ENCODE results near the gene TTLL5. TPM values are rescaled to one million over a fixed set of nuclear protein-coding genes. Genes with fewer than 3 reads are reported as not detected.

Gene TTLL5
- total and polyA plus RNA-seq, 10 of the 15 experiments (the other 5 are each of a cell fraction or from before 2014, with no cell fraction given) = 3.2 to 25.9 (median 13.8) TPM

DNA sequence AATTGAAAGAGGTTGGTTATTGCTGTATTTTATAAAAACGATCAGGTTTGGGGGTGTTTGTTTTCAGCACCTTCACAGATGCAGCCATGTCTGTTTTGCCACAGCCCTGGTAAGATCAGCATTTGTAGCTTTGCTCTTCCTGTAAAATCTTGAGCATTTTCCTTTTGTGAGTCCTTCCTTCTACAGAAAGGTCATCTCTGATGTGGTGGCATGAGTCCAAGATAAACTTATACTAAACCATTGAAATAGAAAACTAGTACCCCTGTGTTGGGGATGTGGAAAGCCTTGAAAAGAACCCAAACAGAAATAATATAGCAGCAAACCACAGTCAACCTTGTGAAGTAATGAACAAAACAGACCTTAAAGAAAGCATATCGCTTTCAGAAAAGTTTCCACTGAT, 235.3 kb downstream of the TTLL5 start:
- no peak overlapping the region for H2AFZ ChIP-seq (ENCODE audit: control insufficient read depth, low read depth, low read length)
- H3K4me2 ChIP-seq (ENCODE audit: control insufficient read depth, insufficient read depth) = no peak overlapping the region
- RAD21 ChIA-PET (ENCODE audit: unreplicated experiment) = no interaction called here
- no peak overlapping the region for H3K9ac ChIP-seq (ENCODE audit: control insufficient read depth, insufficient read depth, low read length)
- ATAC-seq = no peak
- POLR2A ChIA-PET = no interaction called here
- no peaks in the 10 kb centered on the region for H3K4me1 ChIP-seq (ENCODE audit: control insufficient read depth, insufficient read depth, low read length)
- in situ Hi-C loops (cut with MboI) (no loop called here), intact Hi-C loops (cut with micrococcal nuclease; ENCODE audit: unreplicated experiment) (no loop called here)
- H4K20me1 ChIP-seq (ENCODE audit: control insufficient read depth, insufficient read depth) = no peaks in the 10 kb centered on the region
- no peak overlapping the region for H3K27ac ChIP-seq (ENCODE audit: control insufficient read depth, insufficient read depth)
- SMC1A ChIA-PET (ENCODE audit: uncharacterized antibody, unreplicated experiment) = no interaction called here
- BruUV-seq (replicated peaks) = no TSS peak
- H3K9me3 ChIP-seq (replicated peaks; ENCODE audit: control insufficient read depth, insufficient read depth, low read length) = no peaks in the 10 kb centered on the region
- no peaks in the 10 kb centered on the region for H3K36me3 ChIP-seq (ENCODE audit: control insufficient read depth in 2 of 2, insufficient read depth in 2 of 2, low read length in 1 of 2)
- H3K4me3 ChIP-seq = no peak overlapping the region
- no peak for DNase-seq (ENCODE audit: low read depth, low spot score)
- no peaks in the 10 kb centered on the region for H3K27me3 ChIP-seq (replicated peaks in 1 of 2; ENCODE audit: control insufficient read depth in 2 of 2, insufficient read depth in 2 of 2, low read length in 1 of 2)
- 100% methylated on average over 2 of the region's 2 CpGs for WGBS (ENCODE audit: insufficient coverage, insufficient replicate concordance, low lambda C conversion rate, missing lambda C conversion rate)
- no peaks in the 10 kb centered on the region for H3K79me2 ChIP-seq (ENCODE audit: control insufficient read depth, insufficient read depth, low read length)
- no peak for FAIRE-seq
- CTCF ChIA-PET = interaction anchor here (1.7 to 2.0 kb wide), 2 partner anchors 10 to 86 kb away, joined by 5 to 6 read pairs; no protein-coding TSS in a partner anchor
- no peak for TF ChIP-seq ASH2L (IDR thresholded peaks at IDR 0.05; ENCODE audit: borderline replicate concordance, low read depth)
- TF ChIP-seq RUNX3 (IDR thresholded peaks at IDR 0.05; ENCODE audit: low read length) = no peak
- no peak for TF ChIP-seq RELA (IDR thresholded peaks at IDR 0.05; ENCODE audit: borderline replicate concordance, partially characterized antibody)
- TF ChIP-seq TAF1 (IDR thresholded peaks at IDR 0.05; ENCODE audit: borderline replicate concordance, low read depth, low read length) = no peak
- TF ChIP-seq E2F8 (IDR thresholded peaks at IDR 0.05; ENCODE audit: low read depth, partially characterized antibody) = no peak
- no peak for TF ChIP-seq KLF5 (IDR thresholded peaks at IDR 0.05; ENCODE audit: partially characterized antibody)
- no peak for TF ChIP-seq TCF3 (IDR thresholded peaks at IDR 0.05; ENCODE audit: borderline replicate concordance, insufficient read depth, low read depth, low read length)
- TF ChIP-seq, protein P1, sequence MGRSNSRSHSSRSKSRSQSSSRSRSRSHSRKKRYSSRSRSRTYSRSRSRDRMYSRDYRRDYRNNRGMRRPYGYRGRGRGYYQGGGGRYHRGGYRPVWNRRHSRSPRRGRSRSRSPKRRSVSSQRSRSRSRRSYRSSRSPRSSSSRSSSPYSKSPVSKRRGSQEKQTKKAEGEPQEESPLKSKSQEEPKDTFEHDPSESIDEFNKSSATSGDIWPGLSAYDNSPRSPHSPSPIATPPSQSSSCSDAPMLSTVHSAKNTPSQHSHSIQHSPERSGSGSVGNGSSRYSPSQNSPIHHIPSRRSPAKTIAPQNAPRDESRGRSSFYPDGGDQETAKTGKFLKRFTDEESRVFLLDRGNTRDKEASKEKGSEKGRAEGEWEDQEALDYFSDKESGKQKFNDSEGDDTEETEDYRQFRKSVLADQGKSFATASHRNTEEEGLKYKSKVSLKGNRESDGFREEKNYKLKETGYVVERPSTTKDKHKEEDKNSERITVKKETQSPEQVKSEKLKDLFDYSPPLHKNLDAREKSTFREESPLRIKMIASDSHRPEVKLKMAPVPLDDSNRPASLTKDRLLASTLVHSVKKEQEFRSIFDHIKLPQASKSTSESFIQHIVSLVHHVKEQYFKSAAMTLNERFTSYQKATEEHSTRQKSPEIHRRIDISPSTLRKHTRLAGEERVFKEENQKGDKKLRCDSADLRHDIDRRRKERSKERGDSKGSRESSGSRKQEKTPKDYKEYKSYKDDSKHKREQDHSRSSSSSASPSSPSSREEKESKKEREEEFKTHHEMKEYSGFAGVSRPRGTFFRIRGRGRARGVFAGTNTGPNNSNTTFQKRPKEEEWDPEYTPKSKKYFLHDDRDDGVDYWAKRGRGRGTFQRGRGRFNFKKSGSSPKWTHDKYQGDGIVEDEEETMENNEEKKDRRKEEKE (IDR thresholded peaks at IDR 0.05) = no peak
- TF ChIP-seq HDGF (IDR thresholded peaks at IDR 0.05) = no peak
- TF ChIP-seq, protein P2, sequence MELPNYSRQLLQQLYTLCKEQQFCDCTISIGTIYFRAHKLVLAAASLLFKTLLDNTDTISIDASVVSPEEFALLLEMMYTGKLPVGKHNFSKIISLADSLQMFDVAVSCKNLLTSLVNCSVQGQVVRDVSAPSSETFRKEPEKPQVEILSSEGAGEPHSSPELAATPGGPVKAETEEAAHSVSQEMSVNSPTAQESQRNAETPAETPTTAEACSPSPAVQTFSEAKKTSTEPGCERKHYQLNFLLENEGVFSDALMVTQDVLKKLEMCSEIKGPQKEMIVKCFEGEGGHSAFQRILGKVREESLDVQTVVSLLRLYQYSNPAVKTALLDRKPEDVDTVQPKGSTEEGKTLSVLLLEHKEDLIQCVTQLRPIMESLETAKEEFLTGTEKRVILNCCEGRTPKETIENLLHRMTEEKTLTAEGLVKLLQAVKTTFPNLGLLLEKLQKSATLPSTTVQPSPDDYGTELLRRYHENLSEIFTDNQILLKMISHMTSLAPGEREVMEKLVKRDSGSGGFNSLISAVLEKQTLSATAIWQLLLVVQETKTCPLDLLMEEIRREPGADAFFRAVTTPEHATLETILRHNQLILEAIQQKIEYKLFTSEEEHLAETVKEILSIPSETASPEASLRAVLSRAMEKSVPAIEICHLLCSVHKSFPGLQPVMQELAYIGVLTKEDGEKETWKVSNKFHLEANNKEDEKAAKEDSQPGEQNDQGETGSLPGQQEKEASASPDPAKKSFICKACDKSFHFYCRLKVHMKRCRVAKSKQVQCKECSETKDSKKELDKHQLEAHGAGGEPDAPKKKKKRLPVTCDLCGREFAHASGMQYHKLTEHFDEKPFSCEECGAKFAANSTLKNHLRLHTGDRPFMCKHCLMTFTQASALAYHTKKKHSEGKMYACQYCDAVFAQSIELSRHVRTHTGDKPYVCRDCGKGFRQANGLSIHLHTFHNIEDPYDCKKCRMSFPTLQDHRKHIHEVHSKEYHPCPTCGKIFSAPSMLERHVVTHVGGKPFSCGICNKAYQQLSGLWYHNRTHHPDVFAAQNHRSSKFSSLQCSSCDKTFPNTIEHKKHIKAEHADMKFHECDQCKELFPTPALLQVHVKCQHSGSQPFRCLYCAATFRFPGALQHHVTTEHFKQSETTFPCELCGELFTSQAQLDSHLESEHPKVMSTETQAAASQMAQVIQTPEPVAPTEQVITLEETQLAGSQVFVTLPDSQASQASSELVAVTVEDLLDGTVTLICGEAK (IDR thresholded peaks at IDR 0.05; ENCODE audit: borderline replicate concordance) = no peak
- no peak for TF ChIP-seq SIN3A (IDR thresholded peaks at IDR 0.05; ENCODE audit: low read depth, low read length)
- TF ChIP-seq, protein P3, sequence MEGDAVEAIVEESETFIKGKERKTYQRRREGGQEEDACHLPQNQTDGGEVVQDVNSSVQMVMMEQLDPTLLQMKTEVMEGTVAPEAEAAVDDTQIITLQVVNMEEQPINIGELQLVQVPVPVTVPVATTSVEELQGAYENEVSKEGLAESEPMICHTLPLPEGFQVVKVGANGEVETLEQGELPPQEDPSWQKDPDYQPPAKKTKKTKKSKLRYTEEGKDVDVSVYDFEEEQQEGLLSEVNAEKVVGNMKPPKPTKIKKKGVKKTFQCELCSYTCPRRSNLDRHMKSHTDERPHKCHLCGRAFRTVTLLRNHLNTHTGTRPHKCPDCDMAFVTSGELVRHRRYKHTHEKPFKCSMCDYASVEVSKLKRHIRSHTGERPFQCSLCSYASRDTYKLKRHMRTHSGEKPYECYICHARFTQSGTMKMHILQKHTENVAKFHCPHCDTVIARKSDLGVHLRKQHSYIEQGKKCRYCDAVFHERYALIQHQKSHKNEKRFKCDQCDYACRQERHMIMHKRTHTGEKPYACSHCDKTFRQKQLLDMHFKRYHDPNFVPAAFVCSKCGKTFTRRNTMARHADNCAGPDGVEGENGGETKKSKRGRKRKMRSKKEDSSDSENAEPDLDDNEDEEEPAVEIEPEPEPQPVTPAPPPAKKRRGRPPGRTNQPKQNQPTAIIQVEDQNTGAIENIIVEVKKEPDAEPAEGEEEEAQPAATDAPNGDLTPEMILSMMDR (IDR thresholded peaks at IDR 0.05 in 2 of 3, conservative IDR thresholded peaks at IDR 0.05 in 1 of 3; ENCODE audit: control insufficient read depth in 2 of 3, extremely low read depth in 1 of 3, insufficient read depth in 1 of 3, low read depth in 3 of 3, low read length in 3 of 3) = no peak
